Gastroesophageal sphincter (tissue), 4 donors: ENCODE measurements around the gene FCGR2B. TPM values are rescaled to one million over a fixed set of nuclear protein-coding genes. Genes with fewer than 3 reads are reported as not detected.

Source experiments
- ATAC-seq: fragments of 150-250 bp; one replicate; pipeline ENCODE4 v1.9.1; 2016; ENCODE audit warnings: mild to moderate bottlenecking, moderate library complexity
- H3K27ac ChIP-seq, 4 donors: fragments of 200-600 bp; sonication (generic) in 3 of 4; 1 replicate in 3 of 4; 2 replicates in 1 of 4; pipeline ENCODE4 v1.5.1; 2016 to 2019
- H3K27me3 ChIP-seq: fragments of 200-600 bp; sonication (generic); one replicate; pipeline ENCODE4 v1.5.1; 2019
- H3K36me3 ChIP-seq, 2 donors: fragments of 200-600 bp; sonication (generic); one replicate each; pipeline ENCODE4 v1.5.1; 2019; ENCODE audit warnings: control low read depth in 1 of 2
- H3K4me1 ChIP-seq, 3 donors: fragments of 200-600 bp; sonication (generic); 1 replicate in 2 of 3; 2 replicates in 1 of 3; pipeline ENCODE4 v1.5.1; 2016 to 2019; ENCODE audit warnings: control low read depth in 2 of 3
- H3K4me3 ChIP-seq, 2 donors: fragments of 200-600 bp; sonication (generic); one replicate each; pipeline ENCODE4 v1.5.1; 2019; ENCODE audit warnings: mild to moderate bottlenecking in 1 of 2, moderate library complexity in 1 of 2
- H3K9me3 ChIP-seq, 3 donors: fragments of 200-600 bp; sonication (generic); one replicate each; pipeline ENCODE4 v1.5.1; 2017 to 2019; ENCODE audit warnings: control low read depth in 2 of 3
- EP300 ChIP-seq: sonication (generic); formaldehyde crosslinking; IDR thresholded peaks from one replicate; pipeline ENCODE4 v1.6.1; 2017; ENCODE audit warnings: antibody characterized with exemption, mild to moderate bottlenecking
- POLR2A ChIP-seq, 2 donors: fragments of 450-650 bp; IDR thresholded peaks; one replicate each; pipeline ENCODE4 v1.6.1; 2017; ENCODE audit warnings: antibody characterized with exemption in 2 of 2, mild to moderate bottlenecking in 2 of 2, moderate library complexity in 1 of 2
- POLR2AphosphoS5 ChIP-seq: sonication (generic); formaldehyde crosslinking; IDR thresholded peaks from one replicate; pipeline ENCODE4 v1.6.1; 2017; ENCODE audit warnings: antibody characterized with exemption
- WGBS, 2 donors: methylation state at CpG; one replicate each; pipeline ENCODE4 v1.1.5; 2018; ENCODE audit warnings: low coverage in 1 of 2; 5-methylcytosine and 5-hydroxymethylcytosine counted together
- total RNA-seq, 4 donors: library from RNA; depleted of rRNA; stranded (reverse); fragments of >200 nt; gene quantifications; one replicate each; pipeline ENCODE4 v1.1.0, GENCODE V29; 2016
- TF ChIP-seq, protein P1 (sequence below), 4 experiments: fragments of 200-600 bp in 2 of 4; fragments of 450-650 bp in 2 of 4; sonication (generic) in 1 of 4; IDR thresholded peaks; one replicate each; pipeline ENCODE4 v1.5.1; 2017 to 2019; ENCODE audit warnings: antibody characterized with exemption in 4 of 4, mild to moderate bottlenecking in 2 of 4, moderate library complexity in 2 of 4

The FCGR2B gene
- total RNA-seq, 4 donors from 2014 or later = 10.1 to 30.9 (median 20.6) TPM

DNA sequence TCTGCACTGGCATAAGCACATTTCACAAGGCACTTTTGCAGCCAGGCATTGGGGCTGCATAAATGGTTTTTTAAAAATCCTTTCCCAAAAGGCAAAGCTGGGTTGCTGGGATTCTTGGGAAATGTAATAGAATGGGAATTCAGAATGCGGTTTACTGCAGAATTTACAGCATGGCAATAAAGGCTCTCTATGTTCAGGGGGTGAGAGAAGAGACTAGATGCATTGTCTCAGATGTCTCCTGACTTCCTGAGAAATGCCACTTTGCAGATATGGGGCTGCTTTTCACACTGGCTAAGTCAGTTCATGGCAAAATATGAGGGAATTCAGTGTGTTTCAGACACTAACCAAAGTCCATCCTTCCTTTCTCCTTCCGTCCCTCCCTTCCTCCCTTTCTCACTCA is 13.5 kb downstream of the FCGR2B start:
- Histone ChIP-seq H3K27ac (no peak overlapping the region), H3K9me3 (no peaks in the 10 kb centered on the region), H3K36me3 (no peaks in the 10 kb centered on the region), H3K4me1 (no peaks in the 10 kb centered on the region), H3K27me3 (peaks cover 11% of the 10 kb centered on the region), H3K4me3 (no peak overlapping the region)
- ATAC-seq = no peak
- TF ChIP-seq POLR2AphosphoS5 = no peak
- TF ChIP-seq, protein P1, sequence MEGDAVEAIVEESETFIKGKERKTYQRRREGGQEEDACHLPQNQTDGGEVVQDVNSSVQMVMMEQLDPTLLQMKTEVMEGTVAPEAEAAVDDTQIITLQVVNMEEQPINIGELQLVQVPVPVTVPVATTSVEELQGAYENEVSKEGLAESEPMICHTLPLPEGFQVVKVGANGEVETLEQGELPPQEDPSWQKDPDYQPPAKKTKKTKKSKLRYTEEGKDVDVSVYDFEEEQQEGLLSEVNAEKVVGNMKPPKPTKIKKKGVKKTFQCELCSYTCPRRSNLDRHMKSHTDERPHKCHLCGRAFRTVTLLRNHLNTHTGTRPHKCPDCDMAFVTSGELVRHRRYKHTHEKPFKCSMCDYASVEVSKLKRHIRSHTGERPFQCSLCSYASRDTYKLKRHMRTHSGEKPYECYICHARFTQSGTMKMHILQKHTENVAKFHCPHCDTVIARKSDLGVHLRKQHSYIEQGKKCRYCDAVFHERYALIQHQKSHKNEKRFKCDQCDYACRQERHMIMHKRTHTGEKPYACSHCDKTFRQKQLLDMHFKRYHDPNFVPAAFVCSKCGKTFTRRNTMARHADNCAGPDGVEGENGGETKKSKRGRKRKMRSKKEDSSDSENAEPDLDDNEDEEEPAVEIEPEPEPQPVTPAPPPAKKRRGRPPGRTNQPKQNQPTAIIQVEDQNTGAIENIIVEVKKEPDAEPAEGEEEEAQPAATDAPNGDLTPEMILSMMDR (IDR thresholded peaks at IDR 0.05) = no peak
- TF ChIP-seq EP300 = no peak
- TF ChIP-seq POLR2A (IDR thresholded peaks at IDR 0.05) = no peak
- 82 to 90% methylated on average over 1 to 2 of the region's 2 CpGs for WGBS, 2 donors

DNA sequence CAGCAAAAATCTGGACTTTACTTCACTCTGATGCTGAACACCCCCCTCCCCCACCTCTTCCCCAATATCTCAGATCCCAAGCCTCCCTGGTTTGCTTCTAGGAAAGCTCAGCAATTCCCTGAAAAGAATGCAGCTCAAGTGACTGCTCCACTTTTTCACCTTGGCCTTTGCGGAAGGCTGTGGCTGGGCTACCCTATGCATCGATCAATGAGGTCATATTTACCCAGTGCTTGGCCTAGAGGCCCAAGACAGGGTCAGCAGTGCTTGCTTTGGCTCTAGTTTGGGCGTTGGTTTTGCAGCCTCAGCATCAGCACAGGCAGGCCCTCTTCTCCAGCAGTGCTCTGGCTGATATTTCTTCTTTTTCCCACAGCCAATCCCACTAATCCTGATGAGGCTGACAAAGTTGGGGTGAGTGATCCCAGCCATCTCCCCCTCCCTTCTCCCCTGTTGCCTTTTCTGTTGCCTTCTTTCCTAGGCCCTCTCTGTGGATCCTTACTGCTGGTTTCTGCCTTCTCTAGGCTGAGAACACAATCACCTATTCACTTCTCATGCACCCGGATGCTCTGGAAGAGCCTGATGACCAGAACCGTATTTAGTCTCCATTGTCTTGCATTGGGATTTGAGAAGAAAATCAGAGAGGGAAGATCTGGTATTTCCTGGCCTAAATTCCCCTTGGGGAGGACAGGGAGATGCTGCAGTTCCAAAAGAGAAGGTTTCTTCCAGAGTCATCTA is 14.2 kb downstream of the FCGR2B start:
- 20 to 85% methylated on average over 1 to 4 of the region's 5 CpGs for WGBS, 2 donors
- no peak for TF ChIP-seq EP300
- H3K27me3 ChIP-seq = peaks cover 12% of the 10 kb centered on the region
- H3K9me3 ChIP-seq = no peaks in the 10 kb centered on the region
- no peaks in the 10 kb centered on the region for H3K4me1 ChIP-seq
- H3K27ac ChIP-seq = no peak overlapping the region
- no peak for ATAC-seq
- no peaks in the 10 kb centered on the region for H3K36me3 ChIP-seq
- H3K4me3 ChIP-seq = no peak overlapping the region

DNA sequence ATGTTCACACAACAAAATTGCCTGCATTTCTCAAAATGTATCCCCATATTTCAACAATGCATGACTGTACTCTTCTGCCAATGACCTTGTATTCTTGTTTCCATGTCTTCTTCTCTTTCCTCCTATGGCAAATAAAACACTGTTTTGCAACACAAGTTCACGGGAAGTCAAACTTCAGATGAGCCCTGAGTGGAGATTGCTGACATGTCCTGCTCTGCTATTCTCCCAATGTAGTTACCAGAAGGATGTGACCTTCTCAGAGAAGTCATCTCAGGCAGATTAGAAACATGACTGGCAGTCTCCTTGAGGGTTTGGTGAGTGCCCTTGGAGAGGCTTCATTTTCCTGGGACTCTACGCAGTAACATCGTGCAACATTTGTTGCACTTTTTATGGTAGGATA is 15.6 kb downstream of the FCGR2B start:
- ATAC-seq = no peak
- H3K4me1 ChIP-seq = no peaks in the 10 kb centered on the region
- H3K27ac ChIP-seq = no peak overlapping the region
- no peak overlapping the region for H3K4me3 ChIP-seq
- peaks cover 14% of the 10 kb centered on the region for H3K27me3 ChIP-seq
- no peaks in the 10 kb centered on the region for H3K36me3 ChIP-seq
- WGBS, 2 donors = 94 to 96% methylated on average over 3 of the region's 3 CpGs
- no peak for TF ChIP-seq POLR2AphosphoS5
- TF ChIP-seq, protein P1 (IDR thresholded peaks at IDR 0.05) = no peak
- TF ChIP-seq EP300 = no peak
- TF ChIP-seq POLR2A (IDR thresholded peaks at IDR 0.05) = no peak
- no peaks in the 10 kb centered on the region for H3K9me3 ChIP-seq

DNA sequence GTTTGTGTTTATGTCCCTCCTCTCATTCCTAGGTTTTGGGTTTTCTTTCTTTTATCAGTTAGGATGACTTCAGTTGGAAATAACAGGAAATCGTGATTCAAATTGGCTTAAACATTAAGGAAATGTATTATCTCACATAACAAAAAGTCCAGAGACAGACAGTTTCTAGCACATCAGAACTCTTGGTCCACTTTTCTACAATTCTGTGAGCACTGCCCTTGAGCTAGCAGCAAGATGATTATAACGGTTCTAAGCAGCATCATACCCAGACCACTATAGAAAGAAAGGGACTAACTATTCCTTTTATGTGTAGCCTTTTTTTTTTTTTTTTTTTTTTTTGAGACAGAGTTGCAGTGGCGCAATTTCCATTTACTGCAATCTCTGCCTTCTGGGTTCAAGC is 18.9 kb downstream of the FCGR2B start:
- Histone ChIP-seq H3K36me3 (no peaks in the 10 kb centered on the region), H3K4me1 (no peaks in the 10 kb centered on the region), H3K4me3 (no peak overlapping the region), H3K27ac (no peak overlapping the region), H3K9me3 (no peaks in the 10 kb centered on the region), H3K27me3 (peaks cover 25% of the 10 kb centered on the region)
- 67 to 78% methylated on average over 3 of the region's 3 CpGs for WGBS, 2 donors
- no peak for ATAC-seq
- TF ChIP-seq EP300 = no peak
- TF ChIP-seq POLR2A (IDR thresholded peaks at IDR 0.05) = no peak
- no peak for TF ChIP-seq POLR2AphosphoS5
- TF ChIP-seq, protein P1 (IDR thresholded peaks at IDR 0.05) = no peak

DNA sequence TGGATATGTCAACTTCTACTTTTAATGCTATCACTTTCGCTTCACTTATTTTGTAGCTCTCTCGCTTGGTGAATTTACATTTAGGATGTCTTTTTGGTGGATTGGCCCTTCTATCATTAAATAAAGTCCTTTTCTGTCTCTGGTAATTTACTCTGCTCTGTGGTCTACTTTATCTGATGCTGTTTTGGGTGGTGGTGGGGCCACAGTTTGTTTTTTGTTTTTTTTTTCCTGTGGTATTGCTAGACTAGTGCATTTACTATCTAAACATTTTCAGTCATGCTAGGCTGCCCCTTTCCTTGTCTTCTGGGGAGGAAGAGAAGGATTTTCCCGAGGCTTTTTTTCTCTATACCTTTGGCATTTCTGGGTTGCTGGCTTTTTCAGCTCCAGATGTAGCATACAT is 26.0 kb downstream of the FCGR2B start:
- peaks cover 52% of the 10 kb centered on the region for H3K27me3 ChIP-seq
- TF ChIP-seq POLR2AphosphoS5 (no peak), EP300 (no peak), POLR2A (IDR thresholded peaks at IDR 0.05) (no peak)
- TF ChIP-seq, protein P1 (IDR thresholded peaks at IDR 0.05) = no peak
- no peak for ATAC-seq
- WGBS, 2 donors = 74 to 75% methylated on average over 3 of the region's 3 CpGs
- H3K9me3 ChIP-seq = no peaks in the 10 kb centered on the region
- no peaks in the 10 kb centered on the region for H3K36me3 ChIP-seq
- H3K4me1 ChIP-seq = no peaks in the 10 kb centered on the region
- H3K27ac ChIP-seq = no peak overlapping the region
- H3K4me3 ChIP-seq = no peak overlapping the region
